ENCODE data around the gene SEZ6L2. TPM values are rescaled to one million over a fixed set of nuclear protein-coding genes. Genes with fewer than 3 reads are reported as not detected.
"Not testable (repeated sequence)": the region's sequence is repeated elsewhere in the genome, so short reads cannot be mapped to it uniquely, and the experiment has no call there.

The SEZ6L2 gene
- polyA plus RNA-seq, 1 donor: 52.3 TPM

- H3K27ac ChIP-seq (ENCODE audit: low read length): no peak overlapping the region
- WGBS (ENCODE audit: insufficient coverage, low lambda C conversion rate): no CpG with 5 or more reads among the region's 16 CpGs
- H3K36me3 ChIP-seq (ENCODE audit: control insufficient read depth, insufficient read depth, low read length): peaks cover 7% of the 10 kb centered on the region
- H3K4me1 ChIP-seq (ENCODE audit: control insufficient read depth, insufficient read depth, low read length): peaks cover 3% of the 10 kb centered on the region
- no peak overlapping the region for H3K4me3 ChIP-seq (ENCODE audit: low read length)
- DNase-seq: no peak
- H3K27me3 ChIP-seq (ENCODE audit: control insufficient read depth, insufficient read depth, low read length): peaks cover 14% of the 10 kb centered on the region
- H3K9me3 ChIP-seq (ENCODE audit: control insufficient read depth, low read depth, low read length): peaks cover 1% of the 10 kb centered on the region
These were observed 27.4 kb downstream of the SEZ6L2 start for GRCh38 chr16:29871822-29872546.

GRCh38 chr16:29869067-29869466 lies 30.3 kb downstream of the SEZ6L2 start:
- H3K27me3 ChIP-seq (ENCODE audit: control insufficient read depth, insufficient read depth, low read length); H3K4me1 ChIP-seq (ENCODE audit: control insufficient read depth, insufficient read depth, low read length); H3K27ac ChIP-seq (ENCODE audit: low read length); DNase-seq; H3K9me3 ChIP-seq (ENCODE audit: control insufficient read depth, low read depth, low read length); H3K4me3 ChIP-seq (ENCODE audit: low read length); H3K36me3 ChIP-seq (ENCODE audit: control insufficient read depth, insufficient read depth, low read length): not testable (repeated sequence)
- no CpG with 5 or more reads among the region's 8 CpGs for WGBS (ENCODE audit: insufficient coverage, low lambda C conversion rate)

GRCh38 chr16:29868396-29869009 lies 30.8 kb downstream of the SEZ6L2 start:
- no peak overlapping the region for H3K27ac ChIP-seq (ENCODE audit: low read length)
- no peak for DNase-seq
- peaks cover 4% of the 10 kb centered on the region for H3K4me1 ChIP-seq (ENCODE audit: control insufficient read depth, insufficient read depth, low read length)
- no peaks in the 10 kb centered on the region for H3K27me3 ChIP-seq (ENCODE audit: control insufficient read depth, insufficient read depth, low read length)
- no CpG with 5 or more reads among the region's 8 CpGs for WGBS (ENCODE audit: insufficient coverage, low lambda C conversion rate)
- H3K36me3 ChIP-seq (ENCODE audit: control insufficient read depth, insufficient read depth, low read length): peaks cover 7% of the 10 kb centered on the region
- H3K4me3 ChIP-seq (ENCODE audit: low read length): no peak overlapping the region
- no peaks in the 10 kb centered on the region for H3K9me3 ChIP-seq (ENCODE audit: control insufficient read depth, low read depth, low read length)

GRCh38 chr16:29864205-29864604 lies 35.1 kb downstream of the SEZ6L2 start:
- Histone ChIP-seq H3K9me3 (ENCODE audit: control insufficient read depth, low read depth, low read length) (no peaks in the 10 kb centered on the region), H3K4me3 (ENCODE audit: low read length) (no peak overlapping the region), H3K27me3 (ENCODE audit: control insufficient read depth, insufficient read depth, low read length) (no peaks in the 10 kb centered on the region), H3K4me1 (ENCODE audit: control insufficient read depth, insufficient read depth, low read length) (peaks cover 18% of the 10 kb centered on the region), H3K36me3 (ENCODE audit: control insufficient read depth, insufficient read depth, low read length) (peaks cover 18% of the 10 kb centered on the region), H3K27ac (ENCODE audit: low read length) (no peak overlapping the region)
- whole genome bisulfite sequencing (ENCODE audit: insufficient coverage, low lambda C conversion rate): no CpG with 5 or more reads among the region's 9 CpGs
- no peak for DNase-seq

GRCh38 chr16:29863669-29863984 lies 35.7 kb downstream of the SEZ6L2 start:
- Histone ChIP-seq H3K4me1 (ENCODE audit: control insufficient read depth, insufficient read depth, low read length) (peaks cover 18% of the 10 kb centered on the region), H3K9me3 (ENCODE audit: control insufficient read depth, low read depth, low read length) (no peaks in the 10 kb centered on the region), H3K27me3 (ENCODE audit: control insufficient read depth, insufficient read depth, low read length) (no peaks in the 10 kb centered on the region), H3K36me3 (ENCODE audit: control insufficient read depth, insufficient read depth, low read length) (peaks cover 24% of the 10 kb centered on the region), H3K27ac (ENCODE audit: low read length) (peak overlapping the region; percentile 91), H3K4me3 (ENCODE audit: low read length) (peak overlapping the region; percentile 88)
- no peak for DNase-seq
- no CpG with 5 or more reads among the region's 16 CpGs for WGBS (ENCODE audit: insufficient coverage, low lambda C conversion rate)

- peak within 1 kb of the TSS; percentile 91 for H3K27ac ChIP-seq (ENCODE audit: low read length)
- H3K9me3 ChIP-seq (ENCODE audit: control insufficient read depth, low read depth, low read length): no peaks in the 10 kb centered on the region
- H3K4me3 ChIP-seq (ENCODE audit: low read length): peak within 1 kb of the TSS; percentile 88
- peaks cover 29% of the 10 kb centered on the region for H3K36me3 ChIP-seq (ENCODE audit: control insufficient read depth, insufficient read depth, low read length)
- WGBS (ENCODE audit: insufficient coverage, low lambda C conversion rate): 0% methylated on average over 3 of the region's 57 CpGs
- H3K27me3 ChIP-seq (ENCODE audit: control insufficient read depth, insufficient read depth, low read length): no peaks in the 10 kb centered on the region
- peak; percentile 97 to 98 for DNase-seq
- H3K4me1 ChIP-seq (ENCODE audit: control insufficient read depth, insufficient read depth, low read length): peaks cover 18% of the 10 kb centered on the region
These were observed 36.3 kb downstream of the SEZ6L2 start, which contains the start of gene CDIPT for GRCh38 chr16:29862884-29863668. Gene CDIPT (minus strand): TSS chr16:29863226. CDS start chr16:29862857, 369 bp downstream.

- peak in 1 of 2 donors; percentile 54 for DNase-seq
- Histone ChIP-seq H3K4me1 (ENCODE audit: control insufficient read depth, insufficient read depth, low read length) (peaks cover 18% of the 10 kb centered on the region), H3K4me3 (ENCODE audit: low read length) (peak overlapping the region; percentile 88), H3K27me3 (ENCODE audit: control insufficient read depth, insufficient read depth, low read length) (no peaks in the 10 kb centered on the region), H3K9me3 (ENCODE audit: control insufficient read depth, low read depth, low read length) (no peaks in the 10 kb centered on the region), H3K36me3 (ENCODE audit: control insufficient read depth, insufficient read depth, low read length) (peaks cover 30% of the 10 kb centered on the region), H3K27ac (ENCODE audit: low read length) (peak overlapping the region; percentile 91)
- whole genome bisulfite sequencing (ENCODE audit: insufficient coverage, low lambda C conversion rate): 0% methylated on average over 1 of the region's 27 CpGs
These were observed 36.9 kb downstream of the SEZ6L2 start for GRCh38 chr16:29862383-29862883.

- no peak for DNase-seq
- no peaks in the 10 kb centered on the region for H3K9me3 ChIP-seq (ENCODE audit: control insufficient read depth, low read depth, low read length)
- no peak overlapping the region for H3K4me3 ChIP-seq (ENCODE audit: low read length)
- peaks cover 30% of the 10 kb centered on the region for H3K36me3 ChIP-seq (ENCODE audit: control insufficient read depth, insufficient read depth, low read length)
- 40% methylated on average over 1 of the region's 9 CpGs for WGBS (ENCODE audit: insufficient coverage, low lambda C conversion rate)
- peaks cover 18% of the 10 kb centered on the region for H3K4me1 ChIP-seq (ENCODE audit: control insufficient read depth, insufficient read depth, low read length)
- H3K27me3 ChIP-seq (ENCODE audit: control insufficient read depth, insufficient read depth, low read length): no peaks in the 10 kb centered on the region
- H3K27ac ChIP-seq (ENCODE audit: low read length): no peak overlapping the region
These were observed 39.1 kb downstream of the SEZ6L2 start for GRCh38 chr16:29860218-29860617.

- WGBS (ENCODE audit: insufficient coverage, low lambda C conversion rate): no CpG with 5 or more reads among the region's 19 CpGs
- Histone ChIP-seq H3K4me3 (ENCODE audit: low read length) (no peak overlapping the region), H3K36me3 (ENCODE audit: control insufficient read depth, insufficient read depth, low read length) (peaks cover 30% of the 10 kb centered on the region), H3K27me3 (ENCODE audit: control insufficient read depth, insufficient read depth, low read length) (no peaks in the 10 kb centered on the region), H3K9me3 (ENCODE audit: control insufficient read depth, low read depth, low read length) (no peaks in the 10 kb centered on the region), H3K27ac (ENCODE audit: low read length) (no peak overlapping the region), H3K4me1 (ENCODE audit: control insufficient read depth, insufficient read depth, low read length) (peaks cover 18% of the 10 kb centered on the region)
- no peak for DNase-seq
These were observed 40.4 kb downstream of the SEZ6L2 start for GRCh38 chr16:29858974-29859373.

- H3K27me3 ChIP-seq (ENCODE audit: control insufficient read depth, insufficient read depth, low read length): no peaks in the 10 kb centered on the region
- no peak for DNase-seq
- H3K4me1 ChIP-seq (ENCODE audit: control insufficient read depth, insufficient read depth, low read length): peaks cover 13% of the 10 kb centered on the region
- H3K9me3 ChIP-seq (ENCODE audit: control insufficient read depth, low read depth, low read length): no peaks in the 10 kb centered on the region
- H3K4me3 ChIP-seq (ENCODE audit: low read length): no peak overlapping the region
- H3K36me3 ChIP-seq (ENCODE audit: control insufficient read depth, insufficient read depth, low read length): peaks cover 30% of the 10 kb centered on the region
- no peak overlapping the region for H3K27ac ChIP-seq (ENCODE audit: low read length)
- no CpG with 5 or more reads among the region's 10 CpGs for WGBS (ENCODE audit: insufficient coverage, low lambda C conversion rate)
These were observed 41.1 kb downstream of the SEZ6L2 start for GRCh38 chr16:29858149-29858849.

Measured in large intestine (tissue), 3 donors.